GM12878 (cell line): ENCODE measurements around the gene ATP6V1F. TPM values are rescaled to one million over a fixed set of nuclear protein-coding genes. Genes with fewer than 3 reads are reported as not detected.

Source experiments
- ATAC-seq: fragments of 200-7000 bp; cut with Tn5 transposase; 3 replicates; pipeline ENCODE4 v1.9.1; 2020; ENCODE audit warnings: mild to moderate bottlenecking, moderate library complexity
- BruUV-seq: library from RNA; stranded (reverse); fragments of 400-500 nt; replicated peaks from 2 replicates; lab custom pipeline; 2021; lab: Mats Ljungman, UMichigan
- CTCF ChIA-PET: fragments of 300-600 bp; sonication (Branson Sonifier 250); formaldehyde crosslinking; extraction: SDS; loops from one replicate; lab custom pipeline; 2021; ENCODE audit warnings: inconsistent platforms; lab: Yijun Ruan, JAX
- POLR2A ChIA-PET: fragments of 350-600 bp; formaldehyde crosslinking; extraction: SDS; loops from one replicate; lab custom pipeline; 2021; ENCODE audit warnings: inconsistent platforms; lab: Charles Lee
- RAD21 ChIA-PET: fragments of 300-600 bp; sonication (Branson Sonifier 250); formaldehyde crosslinking; loops from one replicate; lab custom pipeline; 2023; ENCODE audit warnings: antibody characterized with exemption; ENCODE audit not compliant: unreplicated experiment; lab: Charles Lee
- SMC1A ChIA-PET: fragments of 300-600 bp; sonication (Branson Sonifier 250); formaldehyde crosslinking; loops from one replicate; lab custom pipeline; 2023; ENCODE audit not compliant: unreplicated experiment, uncharacterized antibody; lab: Charles Lee
- DNase-seq: peaks from one replicate; pipeline ENCODE4 v3.0.0-alpha.2; 2011; ENCODE audit warnings: low read depth, low spot score
- FAIRE-seq: peaks from 3 replicates; lab custom pipeline; 2011; peaks lifted over from hg19 to GRCh38; lab: Jason Lieb, UNC
- H2AFZ ChIP-seq: 2 replicates; pipeline ENCODE4 v1.6.0; 2011; ENCODE audit warnings: low read depth, low read length, control low read depth; ENCODE audit not compliant: control insufficient read depth
- H3K27ac ChIP-seq: 2 replicates; pipeline ENCODE4 v1.5.1; 2011; ENCODE audit warnings: control low read depth; ENCODE audit not compliant: control insufficient read depth, insufficient read depth
- H3K27me3 ChIP-seq, 2 experiments: replicated peaks in 1 of 2; 2 replicates each; pipeline versions ENCODE4 v1.6.0 to v1.6.1; 2011; ENCODE audit warnings: low read length in 1 of 2; ENCODE audit not compliant: control insufficient read depth in 2 of 2, insufficient read depth in 2 of 2
- H3K36me3 ChIP-seq, 2 experiments: 2 replicates each; pipeline ENCODE4 v1.5.1; 2011; ENCODE audit warnings: low read length in 1 of 2; ENCODE audit not compliant: control insufficient read depth in 2 of 2, insufficient read depth in 2 of 2
- H3K4me1 ChIP-seq: 2 replicates; pipeline ENCODE4 v1.6.1; 2011; ENCODE audit warnings: mild to moderate bottlenecking, low read length, moderate library complexity, mixed read lengths; ENCODE audit not compliant: control insufficient read depth, insufficient read depth
- H3K4me2 ChIP-seq: 2 replicates; pipeline ENCODE4 v1.6.0; 2011; ENCODE audit warnings: control low read depth; ENCODE audit not compliant: control insufficient read depth, insufficient read depth
- H3K4me3 ChIP-seq: fragments of 200-600 bp; sonication (generic); 2 replicates; pipeline ENCODE4 v1.5.1; 2016
- H3K79me2 ChIP-seq: 2 replicates; pipeline ENCODE4 v1.6.0; 2011; ENCODE audit warnings: low read length; ENCODE audit not compliant: control insufficient read depth, insufficient read depth
- H3K9ac ChIP-seq: 2 replicates; pipeline ENCODE4 v1.8.0; 2011; ENCODE audit warnings: low read length, control low read depth, mixed read lengths; ENCODE audit not compliant: control insufficient read depth, insufficient read depth
- H3K9me3 ChIP-seq: replicated peaks from 3 replicates; pipeline ENCODE4 v1.5.1; 2011; ENCODE audit warnings: mild to moderate bottlenecking, low read length; ENCODE audit not compliant: control insufficient read depth, insufficient read depth
- H4K20me1 ChIP-seq: 2 replicates; pipeline ENCODE4 v1.6.0; 2011; ENCODE audit not compliant: control insufficient read depth, insufficient read depth
- BHLHE40 ChIP-seq, 2 experiments: fragments of 450-650 bp in 1 of 2; IDR thresholded peaks; 2 replicates each; pipeline ENCODE4 v1.6.1; 2011 to 2017; ENCODE audit warnings: low read depth in 2 of 2, borderline replicate concordance in 1 of 2, improper control_type of control experiment in 1 of 2, low read length in 1 of 2, mild to moderate bottlenecking in 1 of 2
- CTCF ChIP-seq, 3 experiments: IDR thresholded peaks in 2 of 3; conservative IDR thresholded peaks in 1 of 3; 2 replicates each; pipeline ENCODE4 v1.5.1; 2011; ENCODE audit warnings: low read depth in 3 of 3, low read length in 3 of 3, mild to moderate bottlenecking in 3 of 3, control low read depth in 2 of 3, moderate library complexity in 2 of 3, inconsistent platforms in 1 of 3, mixed read lengths in 1 of 3; ENCODE audit not compliant: control insufficient read depth in 2 of 3, insufficient read depth in 1 of 3; ENCODE audit errors: extremely low read depth in 1 of 3
- EP300 ChIP-seq, 2 experiments: fragments of 150-350 bp in 1 of 2; IDR thresholded peaks; 2 replicates each; pipeline ENCODE4 v1.6.1; 2011 to 2012; ENCODE audit warnings: low read depth in 2 of 2, low read length in 2 of 2, borderline replicate concordance in 1 of 2, improper control_type of control experiment in 1 of 2, inconsistent platforms in 1 of 2; ENCODE audit not compliant: control insufficient read depth in 1 of 2
- ZNF24 ChIP-seq: fragments of 450-650 bp; IDR thresholded peaks from 2 replicates; pipeline ENCODE4 v1.6.1; 2017; ENCODE audit warnings: antibody characterized with exemption, mild to moderate bottlenecking
- ZNF622 ChIP-seq: fragments of 450-650 bp; IDR thresholded peaks from 2 replicates; pipeline ENCODE4 v1.6.1; 2017; ENCODE audit warnings: mild to moderate bottlenecking, inconsistent platforms
- WGBS: methylation state at CpG from one replicate; pipeline ENCODE4 v1.1.6; 2016; ENCODE audit warnings: low lambda C conversion rate; ENCODE audit not compliant: insufficient replicate concordance, insufficient coverage; ENCODE audit errors: missing lambda C conversion rate; 5-methylcytosine and 5-hydroxymethylcytosine counted together
- in situ Hi-C: fragments of 300-500 bp; cut with MboI; formaldehyde crosslinking; loops from 9 replicates; pipeline ENCODE4 v1.14.3; 2018; ENCODE audit warnings: mixed read lengths
- intact Hi-C: fragments of 100-400 bp; cut with micrococcal nuclease; formaldehyde crosslinking; loops from one replicate; pipeline ENCODE4 v1.14.2; 2022; ENCODE audit not compliant: unreplicated experiment
- polyA plus RNA-seq, 11 experiments: library from polyadenylated mRNA; depleted of rRNA in 4 of 11; unstranded in 6 of 11; stranded (reverse) in 5 of 11; fragments of >200 nt; fragmentation: Nextera tagmentation in 4 of 11; fragmentation: Illumina TruSeq in 1 of 11; extraction: Ambion mirVana in 4 of 11; extraction: Trizol in 1 of 11; gene quantifications; 1 replicate in 1 of 11; 2 replicates in 10 of 11; pipeline versions ENCODE4 v1.2.1 to v1.2.3, GENCODE V29; 2011 to 2016; ENCODE audit warnings: inconsistent platforms in 2 of 11, missing spikeins in 2 of 11, low read depth in 1 of 11
- total RNA-seq, 4 experiments: library from RNA; depleted of rRNA in 3 of 4; stranded (reverse); fragments of >200 nt in 3 of 4; fragmentation: Illumina TruSeq in 1 of 4; extraction: Trizol in 1 of 4; gene quantifications; 2 replicates each; pipeline versions ENCODE4 v1.2.1 to v1.2.3, GENCODE V29; 2013 to 2021
- TF ChIP-seq, protein P1 (sequence below): IDR thresholded peaks from 2 replicates; pipeline ENCODE4 v1.6.1; 2011; ENCODE audit warnings: low read depth, mild to moderate bottlenecking, low read length, moderate library complexity, borderline replicate concordance; ENCODE audit errors: extremely low read depth

The ATP6V1F gene
- total and polyA plus RNA-seq, 10 of the 15 experiments (the other 5 are each of a cell fraction or from before 2014, with no cell fraction given), result 111 to 343 (median 203) TPM

DNA sequence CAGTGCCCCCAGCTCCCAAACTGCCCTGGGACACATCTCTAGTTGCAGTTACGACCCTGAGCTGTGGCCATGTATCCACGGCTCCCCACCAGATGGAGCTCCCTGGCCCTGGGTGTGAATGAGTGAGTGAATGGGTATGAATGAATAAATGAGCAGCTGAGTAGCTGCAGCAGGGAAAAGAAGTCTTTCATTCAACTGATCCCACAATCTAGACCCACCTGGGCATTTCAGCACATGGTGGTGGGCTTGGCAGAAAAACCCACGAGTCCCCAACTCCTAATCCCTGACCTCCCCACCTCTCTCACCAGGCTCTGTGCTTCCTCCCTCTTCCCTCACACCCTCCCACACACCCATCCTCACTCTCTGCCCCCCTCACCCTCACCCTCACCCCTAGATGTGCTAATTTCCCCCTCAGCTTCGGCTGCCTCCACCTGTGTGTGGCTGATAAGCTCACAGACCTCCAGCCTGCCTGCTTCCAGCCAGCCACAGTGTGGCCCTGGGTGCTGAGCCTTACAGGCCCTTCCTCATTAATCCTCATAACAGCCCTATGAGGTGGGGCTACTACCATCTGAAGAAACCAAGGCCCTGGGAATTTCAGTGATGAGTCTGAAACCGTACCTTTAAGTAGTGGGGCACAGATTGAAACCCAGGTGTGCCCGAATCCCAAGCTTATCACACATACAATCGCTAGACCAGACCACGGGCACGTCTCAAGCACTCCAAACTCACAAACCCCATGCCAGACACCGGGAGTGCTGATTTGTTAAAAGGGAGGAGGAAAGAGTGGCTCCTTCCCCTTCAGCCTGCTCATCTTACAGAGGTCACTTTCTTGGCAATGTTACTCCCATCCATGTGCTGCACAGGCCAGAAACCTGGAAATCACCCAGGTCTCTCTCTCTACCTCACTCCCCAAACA lies 2.2 kb upstream of the ATP6V1F start:
- Histone ChIP-seq H3K4me2 (no peak overlapping the region), H3K79me2 (peaks cover 16% of the 10 kb centered on the region), H4K20me1 (no peaks in the 10 kb centered on the region), H3K9me3 (no peaks in the 10 kb centered on the region), H3K27ac (no peak overlapping the region), H3K4me3 (no peak overlapping the region), H3K36me3 (no peaks in the 10 kb centered on the region; a peak in 1 of 4 replicates), H3K9ac (no peak overlapping the region), H3K4me1 (peaks cover 8% of the 10 kb centered on the region; the same call in 1 of the 2 replicates), H3K27me3 (no peaks in the 10 kb centered on the region), H2AFZ (no peak overlapping the region; the same call in 1 of the 2 replicates)
- ATAC-seq (no peak), FAIRE-seq (no peak), DNase-seq (no peak)
- ChIA-PET CTCF (interaction anchor here (0.7 to 5.5 kb wide), 4 partner anchors 23 to 573 kb away, joined by 3 to 72 read pairs (median 15); no protein-coding TSS in a partner anchor), POLR2A (interaction anchor here (0.7 to 1.1 kb wide), 3 partner anchors 23 to 433 kb away, joined by 3 to 6 read pairs (median 4); no protein-coding TSS in a partner anchor), RAD21 (interaction anchor here (1.1 to 1.2 kb wide), 3 partner anchors 21 to 231 kb away, joined by 3 to 4 read pairs (median 3); no protein-coding TSS in a partner anchor), SMC1A (interaction anchor here (1.0 to 1.4 kb wide), 2 partner anchors 81 to 122 kb away, joined by 3 read pairs; no protein-coding TSS in a partner anchor)
- in situ Hi-C loops (no loop called here), intact Hi-C loops (loop anchor here (5.0 kb wide), 1 partner anchor 123 kb away; the partner anchor contains the start of gene CALU)
- WGBS, result 53% methylated on average over 10 of the region's 10 CpGs
- BruUV-seq, result no TSS peak
- TF ChIP-seq EP300 (IDR thresholded peaks at IDR 0.05; ENCODE audit: borderline replicate concordance in 1 of 2, control insufficient read depth in 1 of 2, low read depth in 2 of 2, low read length in 2 of 2) (no peak), BHLHE40 (IDR thresholded peaks at IDR 0.05; ENCODE audit: borderline replicate concordance in 1 of 2, low read depth in 2 of 2, low read length in 1 of 2) (no peak), CTCF (IDR thresholded peaks at IDR 0.05 in 2 of 3, conservative IDR thresholded peaks at IDR 0.05 in 1 of 3; ENCODE audit: control insufficient read depth in 2 of 3, extremely low read depth in 1 of 3, insufficient read depth in 1 of 3, low read depth in 3 of 3, low read length in 3 of 3) (peak in 2 of 3 experiments; percentile 6 to 16; a peak in 1 of 6 replicates), ZNF24 (peak; percentile 80; the same call in 1 of the 2 replicates), ZNF622 (no peak)
- TF ChIP-seq, protein P1, sequence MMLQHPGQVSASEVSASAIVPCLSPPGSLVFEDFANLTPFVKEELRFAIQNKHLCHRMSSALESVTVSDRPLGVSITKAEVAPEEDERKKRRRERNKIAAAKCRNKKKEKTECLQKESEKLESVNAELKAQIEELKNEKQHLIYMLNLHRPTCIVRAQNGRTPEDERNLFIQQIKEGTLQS, result no peak
